Neutrophil (primary cell): Measurements from ENCODE around the gene NKAPD1.

Experiments
- H3K27ac ChIP-seq: fragments of 200-600 bp; sonication (generic); 2 replicates; pipeline ENCODE4 v1.5.1; 2016; ENCODE audit warnings: mild to moderate bottlenecking, moderate library complexity
- H3K27me3 ChIP-seq: fragments of 200-600 bp; sonication (generic); 2 replicates; pipeline ENCODE4 v1.6.0; 2016; ENCODE audit warnings: mild to moderate bottlenecking
- H3K36me3 ChIP-seq: fragments of 200-600 bp; sonication (generic); 2 replicates; pipeline ENCODE4 v1.5.1; 2017
- H3K4me1 ChIP-seq, 2 experiments: fragments of 200-600 bp in 1 of 2; sonication (generic) in 1 of 2; 1 replicate in 1 of 2; 2 replicates in 1 of 2; pipeline versions ENCODE4 v1.5.1 to v1.6.1; 2013 to 2016; ENCODE audit warnings: low read depth in 1 of 2, low read length in 1 of 2, mild to moderate bottlenecking in 1 of 2, moderate library complexity in 1 of 2; ENCODE audit not compliant: control insufficient read depth in 1 of 2, insufficient read depth in 1 of 2
- H3K4me3 ChIP-seq, 2 experiments: fragments of 200-600 bp in 1 of 2; sonication (generic) in 1 of 2; 1 replicate in 1 of 2; 2 replicates in 1 of 2; pipeline ENCODE4 v1.5.1; 2013 to 2016; ENCODE audit warnings: low read depth in 1 of 2, low read length in 1 of 2, mild to moderate bottlenecking in 1 of 2, moderate library complexity in 1 of 2
- H3K9me3 ChIP-seq: fragments of 200-600 bp; sonication (generic); 2 replicates; pipeline ENCODE4 v1.5.1; 2016
- CTCF ChIP-seq: fragments of 200-600 bp; sonication (generic); IDR thresholded peaks from 2 replicates; pipeline ENCODE4 v1.5.1; 2016; ENCODE audit warnings: antibody characterized with exemption

The NKAPD1 gene

GRCh38 chr11:112114460-112114859 lies 40.4 kb downstream of the NKAPD1 start:
- Histone ChIP-seq H3K4me1 (peaks cover 8 to 9% of the 10 kb centered on the region in 2 experiments), H3K27ac (no peak overlapping the region), H3K9me3 (no peaks in the 10 kb centered on the region), H3K4me3 (no peak overlapping the region), H3K27me3 (no peaks in the 10 kb centered on the region), H3K36me3 (no peaks in the 10 kb centered on the region)
- no peak for TF ChIP-seq CTCF

GRCh38 chr11:112115386-112115785 lies 41.3 kb downstream of the NKAPD1 start:
- Histone ChIP-seq H3K4me1 (peaks cover 8 to 9% of the 10 kb centered on the region in 2 experiments), H3K9me3 (no peaks in the 10 kb centered on the region), H3K4me3 (no peak overlapping the region), H3K36me3 (no peaks in the 10 kb centered on the region), H3K27ac (no peak overlapping the region), H3K27me3 (no peaks in the 10 kb centered on the region)
- no peak for TF ChIP-seq CTCF

GRCh38 chr11:112118176-112118575 lies 44.1 kb downstream of the NKAPD1 start:
- Histone ChIP-seq H3K27ac (no peak overlapping the region), H3K9me3 (no peaks in the 10 kb centered on the region), H3K36me3 (no peaks in the 10 kb centered on the region), H3K4me3 (no peak overlapping the region), H3K27me3 (no peaks in the 10 kb centered on the region), H3K4me1 (no peaks in the 10 kb centered on the region)
- no peak for TF ChIP-seq CTCF

- Histone ChIP-seq H3K4me3 (no peak overlapping the region), H3K9me3 (no peaks in the 10 kb centered on the region), H3K4me1 (no peaks in the 10 kb centered on the region), H3K27me3 (no peaks in the 10 kb centered on the region), H3K36me3 (no peaks in the 10 kb centered on the region), H3K27ac (no peak overlapping the region)
- TF ChIP-seq CTCF: no peak
Observed at GRCh38 chr11:112121981-112122615, 48.0 kb downstream of the NKAPD1 start.

- Histone ChIP-seq H3K36me3 (no peaks in the 10 kb centered on the region), H3K4me1 (no peaks in the 10 kb centered on the region), H3K27me3 (no peaks in the 10 kb centered on the region), H3K9me3 (no peaks in the 10 kb centered on the region), H3K4me3 (no peak overlapping the region), H3K27ac (no peak overlapping the region)
- no peak for TF ChIP-seq CTCF
Observed at GRCh38 chr11:112123129-112123528, 49.0 kb downstream of the NKAPD1 start.
